Measurements from ENCODE around the gene KCNAB2. TPM values are rescaled to one million over a fixed set of nuclear protein-coding genes. Genes with fewer than 3 reads are reported as not detected.

Gene KCNAB2
- total RNA-seq, 1 experiment from 2014 or later: 4.7 TPM

GRCh38 chr1:6103111-6103853 is 57.6 kb downstream of the KCNAB2 start:
- TF ChIP-seq CTCF (IDR thresholded peaks at IDR 0.05; ENCODE audit: unreplicated experiment): no peak
- intact Hi-C loops (cut with micrococcal nuclease; ENCODE audit: unreplicated experiment): no loop called here
- H3K36me3 Mint-ChIP-seq (ENCODE audit: insufficient read depth, unreplicated experiment): no peaks in the 10 kb centered on the region
- no peak overlapping the region for H3K4me3 Mint-ChIP-seq (ENCODE audit: low read depth, unreplicated experiment)
- H3K27me3 Mint-ChIP-seq (ENCODE audit: unreplicated experiment): peaks cover 47% of the 10 kb centered on the region
- no peaks in the 10 kb centered on the region for H3K4me1 Mint-ChIP-seq (ENCODE audit: low read depth, unreplicated experiment)
- no peaks in the 10 kb centered on the region for H3K9me3 Mint-ChIP-seq (ENCODE audit: low read depth, unreplicated experiment)
- no peak overlapping the region for H3K27ac Mint-ChIP-seq (ENCODE audit: unreplicated experiment)
- BruUV-seq (replicated peaks): no TSS peak
- CTCF ChIA-PET: no interaction called here
- DNase-seq: no peak

- Mint-ChIP-seq H3K9me3 (ENCODE audit: low read depth, unreplicated experiment) (no peaks in the 10 kb centered on the region), H3K27me3 (ENCODE audit: unreplicated experiment) (peaks cover 54% of the 10 kb centered on the region), H3K4me1 (ENCODE audit: low read depth, unreplicated experiment) (no peaks in the 10 kb centered on the region), H3K4me3 (ENCODE audit: low read depth, unreplicated experiment) (no peak overlapping the region), H3K27ac (ENCODE audit: unreplicated experiment) (no peak overlapping the region), H3K36me3 (ENCODE audit: insufficient read depth, unreplicated experiment) (no peaks in the 10 kb centered on the region)
- intact Hi-C loops (cut with micrococcal nuclease; ENCODE audit: unreplicated experiment): no loop called here
- CTCF ChIA-PET: interaction anchor here (0.7 kb wide), 1 partner anchor 11 kb away, joined by 3 read pairs; no protein-coding TSS in a partner anchor
- no TSS peak for BruUV-seq (replicated peaks)
- no peak for DNase-seq
- no peak for TF ChIP-seq CTCF (IDR thresholded peaks at IDR 0.05; ENCODE audit: unreplicated experiment)
These were observed 58.3 kb downstream of the KCNAB2 start for GRCh38 chr1:6103854-6104530.

- intact Hi-C loops (cut with micrococcal nuclease; ENCODE audit: unreplicated experiment): no loop called here
- Mint-ChIP-seq H3K36me3 (ENCODE audit: insufficient read depth, unreplicated experiment) (no peaks in the 10 kb centered on the region), H3K27ac (ENCODE audit: unreplicated experiment) (no peak overlapping the region), H3K4me1 (ENCODE audit: low read depth, unreplicated experiment) (no peaks in the 10 kb centered on the region), H3K27me3 (ENCODE audit: unreplicated experiment) (peaks cover 58% of the 10 kb centered on the region), H3K9me3 (ENCODE audit: low read depth, unreplicated experiment) (no peaks in the 10 kb centered on the region), H3K4me3 (ENCODE audit: low read depth, unreplicated experiment) (no peak overlapping the region)
- CTCF ChIA-PET: interaction anchor here (0.7 to 1.7 kb wide), 2 partner anchors 11 to 141 kb away, joined by 3 to 8 read pairs; no protein-coding TSS in a partner anchor
- DNase-seq: no peak
- BruUV-seq (replicated peaks): no TSS peak
- no peak for TF ChIP-seq CTCF (IDR thresholded peaks at IDR 0.05; ENCODE audit: unreplicated experiment)
These were observed 58.9 kb downstream of the KCNAB2 start for GRCh38 chr1:6104631-6105030.

- Mint-ChIP-seq H3K9me3 (ENCODE audit: low read depth, unreplicated experiment) (no peaks in the 10 kb centered on the region), H3K4me1 (ENCODE audit: low read depth, unreplicated experiment) (no peaks in the 10 kb centered on the region), H3K4me3 (ENCODE audit: low read depth, unreplicated experiment) (no peak overlapping the region), H3K27ac (ENCODE audit: unreplicated experiment) (no peak overlapping the region), H3K36me3 (ENCODE audit: insufficient read depth, unreplicated experiment) (no peaks in the 10 kb centered on the region), H3K27me3 (ENCODE audit: unreplicated experiment) (peaks cover 64% of the 10 kb centered on the region)
- intact Hi-C loops (cut with micrococcal nuclease; ENCODE audit: unreplicated experiment): no loop called here
- no TSS peak for BruUV-seq (replicated peaks)
- CTCF ChIA-PET: interaction anchor here (0.6 to 1.7 kb wide), 3 partner anchors 34 to 140 kb away, joined by 3 to 8 read pairs (median 4); no protein-coding TSS in a partner anchor
- peak; percentile 3 for TF ChIP-seq CTCF (IDR thresholded peaks at IDR 0.05; ENCODE audit: unreplicated experiment)
- DNase-seq: peak; percentile 14
These were observed 59.6 kb downstream of the KCNAB2 start for GRCh38 chr1:6105218-6105679.
